Liver (tissue), 9 donors: ENCODE data around the gene TTC33. TPM values are rescaled to one million over a fixed set of nuclear protein-coding genes. Genes with fewer than 3 reads are reported as not detected.

Source experiments
- DNase-seq: peaks from one replicate; pipeline ENCODE4 v3.0.0-alpha.2; 2017; ENCODE audit warnings: low spot score
- H3K27ac ChIP-seq, 2 donors: one replicate each; pipeline ENCODE4 v1.7.0; 2013; ENCODE audit warnings: inconsistent platforms in 2 of 2, low read length in 2 of 2, control low read depth in 1 of 2, low read depth in 1 of 2, mild to moderate bottlenecking in 1 of 2
- H3K27me3 ChIP-seq, 4 donors: one replicate each; pipeline versions ENCODE4 v1.6.1 to v1.7.0; 2013; ENCODE audit warnings: low read length in 3 of 4, inconsistent platforms in 1 of 4, mild to moderate bottlenecking in 1 of 4, moderate library complexity in 1 of 4; ENCODE audit not compliant: control insufficient read depth in 4 of 4, insufficient read depth in 4 of 4
- H3K36me3 ChIP-seq, 4 donors: one replicate each; pipeline versions ENCODE4 v1.6.1 to v1.7.0; 2013; ENCODE audit warnings: low read length in 3 of 4, mild to moderate bottlenecking in 3 of 4, low read depth in 1 of 4, moderate library complexity in 1 of 4; ENCODE audit not compliant: control insufficient read depth in 4 of 4, insufficient read depth in 3 of 4
- H3K4me1 ChIP-seq, 4 donors: one replicate each; pipeline versions ENCODE4 v1.6.1 to v1.7.0; 2013; ENCODE audit warnings: low read length in 3 of 4, mild to moderate bottlenecking in 3 of 4, moderate library complexity in 1 of 4; ENCODE audit not compliant: control insufficient read depth in 4 of 4, insufficient read depth in 4 of 4
- H3K4me3 ChIP-seq, 3 donors: one replicate each; pipeline versions ENCODE4 v1.6.1 to v1.7.0; 2013; ENCODE audit warnings: low read length in 3 of 3, control low read depth in 1 of 3, low read depth in 1 of 3, mild to moderate bottlenecking in 1 of 3
- H3K9ac ChIP-seq, 2 donors: one replicate each; pipeline ENCODE4 v1.7.0; 2013; ENCODE audit warnings: low read length in 2 of 2, mild to moderate bottlenecking in 2 of 2, moderate library complexity in 2 of 2, control low read depth in 1 of 2, low read depth in 1 of 2
- H3K9me3 ChIP-seq, 4 donors: one replicate each; pipeline versions ENCODE4 v1.6.1 to v1.7.0; 2013; ENCODE audit warnings: low read length in 3 of 4; ENCODE audit not compliant: control insufficient read depth in 4 of 4
- EGR1 ChIP-seq, 2 donors: IDR thresholded peaks; 2 replicates each; pipeline ENCODE4 v1.6.1; 2016 to 2018; ENCODE audit warnings: antibody characterized with exemption in 2 of 2, low read depth in 2 of 2
- FOXA1 ChIP-seq: IDR thresholded peaks from 2 replicates; pipeline ENCODE4 v1.6.1; 2016; ENCODE audit warnings: antibody characterized with exemption
- FOXA2 ChIP-seq: IDR thresholded peaks from 2 replicates; pipeline ENCODE4 v1.6.1; 2016; ENCODE audit warnings: antibody characterized with exemption
- GABPA ChIP-seq, 2 donors: IDR thresholded peaks in 1 of 2; conservative IDR thresholded peaks in 1 of 2; 2 replicates each; pipeline ENCODE4 v1.6.1; 2016; ENCODE audit warnings: antibody characterized with exemption in 2 of 2, mild to moderate bottlenecking in 1 of 2, moderate library complexity in 1 of 2
- HNF4A ChIP-seq, 2 donors: conservative IDR thresholded peaks; 2 replicates each; pipeline ENCODE4 v1.6.1; 2016; ENCODE audit warnings: antibody characterized with exemption in 2 of 2, mild to moderate bottlenecking in 2 of 2
- HNF4G ChIP-seq: IDR thresholded peaks from 2 replicates; pipeline ENCODE4 v1.6.1; 2016; ENCODE audit warnings: antibody characterized with exemption
- JUND ChIP-seq, 2 donors: IDR thresholded peaks; 2 replicates each; pipeline ENCODE4 v1.6.1; 2016; ENCODE audit warnings: antibody characterized with exemption in 2 of 2
- NR2F2 ChIP-seq: IDR thresholded peaks from 2 replicates; pipeline ENCODE4 v1.6.1; 2016; ENCODE audit warnings: antibody characterized with exemption
- RAD21 ChIP-seq, 2 donors: IDR thresholded peaks; 2 replicates each; pipeline ENCODE4 v1.6.1; 2016; ENCODE audit warnings: antibody characterized with exemption in 2 of 2, mild to moderate bottlenecking in 2 of 2
- RXRA ChIP-seq, 2 donors: IDR thresholded peaks; 2 replicates each; pipeline ENCODE4 v1.6.1; 2017 to 2018; ENCODE audit warnings: antibody characterized with exemption in 2 of 2, mild to moderate bottlenecking in 1 of 2
- SP1 ChIP-seq: IDR thresholded peaks from 2 replicates; pipeline ENCODE4 v1.6.1; 2018; ENCODE audit warnings: antibody characterized with exemption, mild to moderate bottlenecking
- TAF1 ChIP-seq: conservative IDR thresholded peaks from 2 replicates; pipeline ENCODE4 v1.6.1; 2016; ENCODE audit warnings: antibody characterized with exemption, mild to moderate bottlenecking
- YY1 ChIP-seq: IDR thresholded peaks from 2 replicates; pipeline ENCODE4 v1.6.1; 2016; ENCODE audit warnings: antibody characterized with exemption, mild to moderate bottlenecking
- WGBS: extraction: QIAGEN DNeasy Blood & Tissue Kit; methylation state at CpG from one replicate; pipeline ENCODE4 v1.1.7; 2013; 5-methylcytosine and 5-hydroxymethylcytosine counted together
- polyA plus RNA-seq, 2 donors: library from polyadenylated mRNA; stranded (reverse) in 1 of 2; unstranded in 1 of 2; fragments of 200-250 nt in 1 of 2; fragments of >200 nt in 1 of 2; fragmentation: Nextera tagmentation in 1 of 2; extraction: Ambion mirVana in 1 of 2; gene quantifications; one replicate each; pipeline versions ENCODE4 v1.2.1 to v1.2.3, GENCODE V29; 2013 to 2015
- total RNA-seq, 2 donors: library from RNA; depleted of rRNA; stranded (reverse); fragments of >200 nt; gene quantifications; one replicate each; pipeline ENCODE4 v1.2.3, GENCODE V29; 2014
- TF ChIP-seq, protein P1 (sequence below): IDR thresholded peaks from 2 replicates; pipeline ENCODE4 v1.6.1; 2016; ENCODE audit warnings: antibody characterized with exemption
- TF ChIP-seq, protein P2 (sequence below): IDR thresholded peaks from 2 replicates; pipeline ENCODE4 v1.6.1; 2016; ENCODE audit warnings: antibody characterized with exemption
- TF ChIP-seq, protein P3 (sequence below): IDR thresholded peaks from 2 replicates; pipeline ENCODE4 v1.6.1; 2016; ENCODE audit warnings: antibody characterized with exemption
- TF ChIP-seq, protein P4 (sequence below): IDR thresholded peaks from 2 replicates; pipeline ENCODE4 v1.6.1; 2016; ENCODE audit warnings: antibody characterized with exemption, mild to moderate bottlenecking
- TF ChIP-seq, protein P5 (sequence below): fragments of 150-350 bp; IDR thresholded peaks from 2 replicates; pipeline ENCODE4 v1.5.1; 2017; ENCODE audit warnings: improper control_type of control experiment, low read depth, low read length; ENCODE audit not compliant: missing input control
- donor health status: healthy.
- donor health status: healthy.
- donor health status: healthy.
- donor health status: healthy.
- donor health status: healthy.

The TTC33 gene
- total and polyA plus RNA-seq, 4 donors = 4.3 to 12.0 (median 7.6) TPM

DNA sequence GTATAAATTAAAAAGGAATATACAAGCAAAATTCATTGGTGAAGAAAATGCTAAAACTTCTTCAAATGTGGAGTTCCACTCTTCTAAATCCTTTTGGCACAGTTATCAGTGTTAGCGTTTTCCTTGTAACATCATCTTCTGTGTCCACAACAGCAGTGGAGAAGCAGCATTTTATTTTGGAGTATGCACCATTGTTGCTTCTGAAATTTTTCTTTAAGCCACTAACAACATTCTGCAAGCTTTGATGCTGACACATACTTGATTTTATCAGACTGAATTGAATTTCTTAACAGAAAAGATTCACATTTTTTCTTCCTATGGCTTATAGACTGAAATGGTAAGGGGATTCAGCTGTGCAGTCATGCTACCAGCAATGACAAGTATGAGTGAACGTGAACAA, 136.8 kb downstream of the TTC33 start:
- no peak overlapping the region for H3K27ac ChIP-seq
- 77% methylated on average over 2 of the region's 2 CpGs for WGBS
- H3K4me1 ChIP-seq = no peaks in the 10 kb centered on the region
- no peaks in the 10 kb centered on the region for H3K27me3 ChIP-seq
- no peak overlapping the region for H3K9ac ChIP-seq
- no peaks in the 10 kb centered on the region for H3K9me3 ChIP-seq
- no peak overlapping the region for H3K4me3 ChIP-seq
- TF ChIP-seq EGR1 (IDR thresholded peaks at IDR 0.05; ENCODE audit: low read depth in 2 of 2) = no peak
- TF ChIP-seq, protein P1, sequence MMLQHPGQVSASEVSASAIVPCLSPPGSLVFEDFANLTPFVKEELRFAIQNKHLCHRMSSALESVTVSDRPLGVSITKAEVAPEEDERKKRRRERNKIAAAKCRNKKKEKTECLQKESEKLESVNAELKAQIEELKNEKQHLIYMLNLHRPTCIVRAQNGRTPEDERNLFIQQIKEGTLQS = no peak
- no peak for TF ChIP-seq NR2F2
- TF ChIP-seq YY1 = no peak
- TF ChIP-seq RAD21 (IDR thresholded peaks at IDR 0.05) = no peak
- no peak for TF ChIP-seq GABPA (IDR thresholded peaks at IDR 0.05 in 1 of 2, conservative IDR thresholded peaks at IDR 0.05 in 1 of 2)
- TF ChIP-seq SP1 = no peak
- TF ChIP-seq RXRA (IDR thresholded peaks at IDR 0.05) = no peak
- no peak for TF ChIP-seq HNF4A (conservative IDR thresholded peaks at IDR 0.05)
- TF ChIP-seq FOXA1 = no peak
- no peak for TF ChIP-seq HNF4G
- no peak for TF ChIP-seq JUND (IDR thresholded peaks at IDR 0.05)
- no peak for TF ChIP-seq FOXA2
- H3K36me3 ChIP-seq = no peaks in the 10 kb centered on the region
- DNase-seq = no peak

DNA sequence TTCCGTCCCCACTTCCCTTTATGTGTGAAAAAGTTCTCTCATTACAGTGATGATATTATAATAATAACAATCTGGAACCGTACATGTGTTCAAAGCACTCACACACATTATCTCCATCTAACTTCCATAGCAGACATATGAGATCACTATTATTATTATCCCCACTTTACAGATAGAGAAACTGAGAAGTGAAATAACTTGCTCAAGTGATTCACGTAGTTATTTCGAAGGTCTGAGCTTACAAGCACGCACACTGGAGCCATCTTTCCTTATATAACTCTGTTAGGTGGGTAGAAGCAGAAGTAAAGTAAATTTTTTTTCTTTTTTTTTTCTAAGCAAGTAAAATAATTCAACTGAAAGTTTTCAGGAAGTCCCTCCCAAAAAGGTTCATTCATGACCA, 139.0 kb downstream of the TTC33 start:
- Histone ChIP-seq H3K36me3 (no peaks in the 10 kb centered on the region), H3K4me3 (no peak overlapping the region), H3K27ac (no peak overlapping the region), H3K9ac (no peak overlapping the region), H3K9me3 (no peaks in the 10 kb centered on the region), H3K4me1 (no peaks in the 10 kb centered on the region), H3K27me3 (no peaks in the 10 kb centered on the region)
- TF ChIP-seq, protein P2, sequence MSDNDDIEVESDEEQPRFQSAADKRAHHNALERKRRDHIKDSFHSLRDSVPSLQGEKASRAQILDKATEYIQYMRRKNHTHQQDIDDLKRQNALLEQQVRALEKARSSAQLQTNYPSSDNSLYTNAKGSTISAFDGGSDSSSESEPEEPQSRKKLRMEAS = no peak
- TF ChIP-seq SP1 (no peak), RAD21 (IDR thresholded peaks at IDR 0.05) (no peak), JUND (IDR thresholded peaks at IDR 0.05) (no peak), TAF1 (no peak), HNF4G (no peak), EGR1 (IDR thresholded peaks at IDR 0.05; ENCODE audit: low read depth in 2 of 2) (no peak), FOXA2 (no peak), HNF4A (conservative IDR thresholded peaks at IDR 0.05) (no peak), RXRA (IDR thresholded peaks at IDR 0.05) (no peak), GABPA (IDR thresholded peaks at IDR 0.05 in 1 of 2, conservative IDR thresholded peaks at IDR 0.05 in 1 of 2) (no peak)
- TF ChIP-seq, protein P3, sequence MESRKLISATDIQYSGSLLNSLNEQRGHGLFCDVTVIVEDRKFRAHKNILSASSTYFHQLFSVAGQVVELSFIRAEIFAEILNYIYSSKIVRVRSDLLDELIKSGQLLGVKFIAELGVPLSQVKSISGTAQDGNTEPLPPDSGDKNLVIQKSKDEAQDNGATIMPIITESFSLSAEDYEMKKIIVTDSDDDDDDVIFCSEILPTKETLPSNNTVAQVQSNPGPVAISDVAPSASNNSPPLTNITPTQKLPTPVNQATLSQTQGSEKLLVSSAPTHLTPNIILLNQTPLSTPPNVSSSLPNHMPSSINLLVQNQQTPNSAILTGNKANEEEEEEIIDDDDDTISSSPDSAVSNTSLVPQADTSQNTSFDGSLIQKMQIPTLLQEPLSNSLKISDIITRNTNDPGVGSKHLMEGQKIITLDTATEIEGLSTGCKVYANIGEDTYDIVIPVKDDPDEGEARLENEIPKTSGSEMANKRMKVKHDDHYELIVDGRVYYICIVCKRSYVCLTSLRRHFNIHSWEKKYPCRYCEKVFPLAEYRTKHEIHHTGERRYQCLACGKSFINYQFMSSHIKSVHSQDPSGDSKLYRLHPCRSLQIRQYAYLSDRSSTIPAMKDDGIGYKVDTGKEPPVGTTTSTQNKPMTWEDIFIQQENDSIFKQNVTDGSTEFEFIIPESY = no peak
- TF ChIP-seq, protein P4, sequence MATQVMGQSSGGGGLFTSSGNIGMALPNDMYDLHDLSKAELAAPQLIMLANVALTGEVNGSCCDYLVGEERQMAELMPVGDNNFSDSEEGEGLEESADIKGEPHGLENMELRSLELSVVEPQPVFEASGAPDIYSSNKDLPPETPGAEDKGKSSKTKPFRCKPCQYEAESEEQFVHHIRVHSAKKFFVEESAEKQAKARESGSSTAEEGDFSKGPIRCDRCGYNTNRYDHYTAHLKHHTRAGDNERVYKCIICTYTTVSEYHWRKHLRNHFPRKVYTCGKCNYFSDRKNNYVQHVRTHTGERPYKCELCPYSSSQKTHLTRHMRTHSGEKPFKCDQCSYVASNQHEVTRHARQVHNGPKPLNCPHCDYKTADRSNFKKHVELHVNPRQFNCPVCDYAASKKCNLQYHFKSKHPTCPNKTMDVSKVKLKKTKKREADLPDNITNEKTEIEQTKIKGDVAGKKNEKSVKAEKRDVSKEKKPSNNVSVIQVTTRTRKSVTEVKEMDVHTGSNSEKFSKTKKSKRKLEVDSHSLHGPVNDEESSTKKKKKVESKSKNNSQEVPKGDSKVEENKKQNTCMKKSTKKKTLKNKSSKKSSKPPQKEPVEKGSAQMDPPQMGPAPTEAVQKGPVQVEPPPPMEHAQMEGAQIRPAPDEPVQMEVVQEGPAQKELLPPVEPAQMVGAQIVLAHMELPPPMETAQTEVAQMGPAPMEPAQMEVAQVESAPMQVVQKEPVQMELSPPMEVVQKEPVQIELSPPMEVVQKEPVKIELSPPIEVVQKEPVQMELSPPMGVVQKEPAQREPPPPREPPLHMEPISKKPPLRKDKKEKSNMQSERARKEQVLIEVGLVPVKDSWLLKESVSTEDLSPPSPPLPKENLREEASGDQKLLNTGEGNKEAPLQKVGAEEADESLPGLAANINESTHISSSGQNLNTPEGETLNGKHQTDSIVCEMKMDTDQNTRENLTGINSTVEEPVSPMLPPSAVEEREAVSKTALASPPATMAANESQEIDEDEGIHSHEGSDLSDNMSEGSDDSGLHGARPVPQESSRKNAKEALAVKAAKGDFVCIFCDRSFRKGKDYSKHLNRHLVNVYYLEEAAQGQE = no peak
- TF ChIP-seq, protein P5, sequence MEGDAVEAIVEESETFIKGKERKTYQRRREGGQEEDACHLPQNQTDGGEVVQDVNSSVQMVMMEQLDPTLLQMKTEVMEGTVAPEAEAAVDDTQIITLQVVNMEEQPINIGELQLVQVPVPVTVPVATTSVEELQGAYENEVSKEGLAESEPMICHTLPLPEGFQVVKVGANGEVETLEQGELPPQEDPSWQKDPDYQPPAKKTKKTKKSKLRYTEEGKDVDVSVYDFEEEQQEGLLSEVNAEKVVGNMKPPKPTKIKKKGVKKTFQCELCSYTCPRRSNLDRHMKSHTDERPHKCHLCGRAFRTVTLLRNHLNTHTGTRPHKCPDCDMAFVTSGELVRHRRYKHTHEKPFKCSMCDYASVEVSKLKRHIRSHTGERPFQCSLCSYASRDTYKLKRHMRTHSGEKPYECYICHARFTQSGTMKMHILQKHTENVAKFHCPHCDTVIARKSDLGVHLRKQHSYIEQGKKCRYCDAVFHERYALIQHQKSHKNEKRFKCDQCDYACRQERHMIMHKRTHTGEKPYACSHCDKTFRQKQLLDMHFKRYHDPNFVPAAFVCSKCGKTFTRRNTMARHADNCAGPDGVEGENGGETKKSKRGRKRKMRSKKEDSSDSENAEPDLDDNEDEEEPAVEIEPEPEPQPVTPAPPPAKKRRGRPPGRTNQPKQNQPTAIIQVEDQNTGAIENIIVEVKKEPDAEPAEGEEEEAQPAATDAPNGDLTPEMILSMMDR = no peak
- DNase-seq = no peak
- WGBS = 81% methylated on average over 5 of the region's 5 CpGs
